GM19438 (cell line): ENCODE data around the gene LMF1.
"Not testable (repeated sequence)": the region's sequence is repeated elsewhere in the genome, so short reads cannot be mapped to it uniquely, and the experiment has no call there.

Experiments
- ATAC-seq: cut with Tn5 transposase; IDR thresholded peaks from one replicate; pipeline ENCODE4 v1.9.1; 2021; ENCODE audit warnings: low read depth; ENCODE audit not compliant: unreplicated experiment

The LMF1 gene

GRCh38 chr16:898761-899682 lies 71.8 kb downstream of the LMF1 start:
- no peak for ATAC-seq

GRCh38 chr16:898216-898615 lies 72.6 kb downstream of the LMF1 start:
- no peak for ATAC-seq

- no peak for ATAC-seq
These were observed 73.1 kb downstream of the LMF1 start for GRCh38 chr16:897701-898100.

- ATAC-seq = no peak
These were observed 73.6 kb downstream of the LMF1 start for GRCh38 chr16:897200-897543.

DNA sequence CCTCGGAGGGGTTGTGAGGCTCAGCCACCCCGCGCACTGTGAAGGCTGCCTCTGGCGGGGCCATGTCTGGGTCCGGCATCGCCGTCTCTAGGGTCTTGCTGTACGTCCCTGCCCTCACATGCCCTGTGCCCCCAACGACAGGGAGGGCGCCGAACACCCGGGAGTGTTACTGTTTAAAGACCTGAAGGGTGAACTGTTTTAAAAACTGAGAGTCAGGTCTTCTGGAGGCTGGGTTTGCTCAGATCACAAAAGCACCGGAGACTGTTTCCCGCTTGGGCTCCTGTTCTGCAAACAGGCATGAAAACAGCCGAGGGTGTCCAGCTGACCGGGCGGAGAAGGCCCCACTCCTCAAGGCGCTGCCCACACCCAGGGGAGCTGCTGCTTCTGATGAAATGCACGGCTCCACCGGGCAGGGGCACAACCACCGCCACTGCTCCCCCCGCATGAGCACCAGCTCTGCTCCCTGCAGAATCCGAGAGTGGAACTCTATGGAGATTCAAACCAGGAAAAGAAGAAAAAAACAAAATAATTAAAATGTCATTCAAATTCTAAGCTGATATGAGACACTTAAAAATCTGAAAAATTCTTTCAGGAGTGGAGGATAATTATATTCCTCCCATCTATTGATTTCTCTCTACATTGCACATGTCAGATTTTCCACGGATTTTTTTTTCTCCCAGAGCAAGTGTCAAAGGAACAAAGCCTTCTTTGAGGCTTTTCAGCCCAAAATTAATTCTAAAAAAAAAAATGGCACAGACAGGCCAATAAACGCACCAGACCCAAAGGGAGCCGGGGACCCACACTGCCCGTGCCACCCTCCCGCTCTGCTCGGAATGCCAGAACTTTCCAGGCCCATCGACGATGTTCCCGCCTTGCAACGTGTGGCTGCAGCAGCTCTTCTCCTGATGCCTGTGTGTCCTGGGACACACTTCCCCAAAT lies 74.3 kb downstream of the LMF1 start:
- no peak for ATAC-seq

DNA sequence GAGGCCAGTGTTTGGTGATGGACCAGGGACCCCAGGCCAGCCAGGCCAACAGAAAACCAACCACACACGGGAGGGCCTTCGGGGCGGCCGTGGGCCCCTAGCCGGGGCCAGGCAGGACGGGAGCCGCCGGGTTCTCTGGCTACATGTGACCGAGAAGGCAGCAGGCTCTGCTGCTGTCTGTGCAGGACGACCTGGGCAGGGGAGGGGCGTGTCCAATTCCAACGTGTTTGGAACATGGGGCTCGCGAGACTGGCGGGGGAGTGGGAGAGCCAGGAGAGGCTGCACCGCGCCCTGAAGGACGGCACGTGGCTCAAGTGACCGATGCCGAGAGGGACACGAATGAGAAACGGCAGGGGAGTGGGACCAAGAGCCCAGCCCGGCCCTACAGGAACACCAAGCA lies 75.4 kb downstream of the LMF1 start:
- no peak for ATAC-seq

GRCh38 chr16:894841-895240 lies 75.9 kb downstream of the LMF1 start:
- no peak for ATAC-seq

GRCh38 chr16:894136-894535 lies 76.6 kb downstream of the LMF1 start:
- no peak for ATAC-seq

GRCh38 chr16:893360-893759 lies 77.4 kb downstream of the LMF1 start:
- no peak for ATAC-seq

DNA sequence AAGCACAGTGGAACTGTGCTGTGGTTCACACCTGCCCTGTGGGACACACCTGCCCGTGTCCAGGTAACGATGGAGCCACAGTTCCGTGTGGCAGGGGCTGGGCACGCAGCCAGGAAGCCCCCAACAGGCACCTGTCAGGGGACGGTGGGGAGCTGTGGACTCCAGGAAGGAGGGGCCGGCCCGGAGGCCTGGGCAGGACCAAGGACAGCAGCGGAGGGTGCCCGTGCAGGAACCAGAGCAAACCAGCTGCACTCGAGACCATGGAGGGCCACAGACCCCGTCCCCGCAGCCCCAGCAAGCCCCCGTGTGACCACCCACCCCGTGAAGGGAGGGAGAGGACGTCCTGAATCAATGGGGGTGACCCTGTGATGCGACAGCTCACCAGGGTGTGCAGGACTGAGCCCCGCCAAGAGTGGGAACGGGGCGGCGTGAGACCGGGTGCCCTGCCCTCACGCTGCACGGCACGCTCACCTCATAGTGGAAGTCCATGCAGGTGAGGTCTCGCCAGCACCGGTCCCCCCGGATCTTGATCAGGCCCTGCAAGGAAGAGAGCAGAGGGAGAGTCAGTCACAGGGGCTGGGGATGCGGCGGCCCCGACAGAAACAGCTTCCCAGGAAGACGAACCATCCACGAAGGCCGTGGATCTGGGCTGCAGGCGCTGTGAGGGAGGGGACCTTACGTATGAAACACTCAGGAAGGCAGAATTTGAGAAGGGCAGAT lies 78.1 kb downstream of the LMF1 start:
- no peak for ATAC-seq

DNA sequence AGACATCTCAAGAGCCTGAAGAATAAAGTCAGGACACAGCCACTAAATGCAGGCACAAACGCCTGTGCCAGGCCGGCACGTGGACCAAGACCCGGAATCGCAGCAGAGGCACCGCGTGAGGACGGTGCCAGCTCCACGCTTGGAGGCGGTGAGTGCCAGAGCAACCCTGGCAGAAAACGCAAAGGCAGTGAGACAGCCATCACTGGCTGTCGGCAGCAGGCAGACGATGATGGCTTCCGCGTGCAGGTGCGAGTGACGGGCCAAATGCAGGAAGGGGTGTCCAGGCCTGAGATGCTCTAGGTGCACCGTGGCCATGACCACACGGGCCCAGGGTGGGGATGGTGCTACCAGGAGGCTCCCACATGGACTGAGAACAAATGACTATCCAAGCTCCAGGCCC lies 78.8 kb downstream of the LMF1 start:
- ATAC-seq = no peak

DNA sequence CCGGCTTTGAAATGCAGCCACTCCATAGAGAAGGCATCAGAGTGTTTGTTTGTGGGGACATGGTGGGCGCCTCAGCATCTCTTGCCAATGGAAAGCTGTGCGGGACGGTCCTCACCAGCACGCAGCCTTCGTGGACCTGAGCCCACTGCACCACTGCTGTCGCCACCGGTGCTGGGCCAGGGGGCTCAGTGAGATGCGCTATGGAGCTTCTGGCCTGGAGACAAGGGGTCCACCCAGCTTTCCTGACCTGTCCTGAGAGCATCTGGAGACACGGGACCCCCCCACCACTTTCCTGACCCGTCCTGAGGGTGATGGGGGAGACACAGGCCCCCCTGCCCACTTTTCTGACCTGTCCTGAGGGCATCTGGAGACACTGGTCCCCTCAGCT lies 79.4 kb downstream of the LMF1 start:
- ATAC-seq = no peak

GRCh38 chr16:890716-891352 lies 80.0 kb downstream of the LMF1 start:
- ATAC-seq = no peak

- ATAC-seq = no peak
These were observed 80.6 kb downstream of the LMF1 start for GRCh38 chr16:890217-890616.

DNA sequence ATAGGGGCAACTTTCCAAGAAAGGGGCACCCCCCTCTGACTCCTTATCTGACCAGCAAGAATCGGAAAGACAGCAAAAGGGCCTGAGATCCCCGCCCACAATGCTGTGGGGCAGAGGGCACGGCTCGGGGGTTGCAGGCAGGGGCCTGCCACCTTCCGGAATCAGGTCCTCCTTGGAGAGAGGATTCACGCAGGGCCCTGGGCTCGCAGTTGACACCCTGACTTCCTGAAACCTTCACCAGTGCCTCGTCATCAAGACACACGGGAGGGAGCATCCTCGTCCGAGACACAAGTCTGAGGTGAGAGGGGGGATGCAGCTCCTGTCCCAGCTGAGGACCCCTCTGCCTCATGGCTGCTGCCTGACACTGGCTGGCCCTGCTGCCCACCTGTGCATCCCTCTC lies 81.2 kb downstream of the LMF1 start:
- no peak for ATAC-seq

- no peak for ATAC-seq
These were observed 81.7 kb downstream of the LMF1 start for GRCh38 chr16:888901-889570.

GRCh38 chr16:888456-888855 lies 82.3 kb downstream of the LMF1 start:
- not testable (repeated sequence) for ATAC-seq

GRCh38 chr16:887846-888245 lies 82.9 kb downstream of the LMF1 start:
- no peak for ATAC-seq

DNA sequence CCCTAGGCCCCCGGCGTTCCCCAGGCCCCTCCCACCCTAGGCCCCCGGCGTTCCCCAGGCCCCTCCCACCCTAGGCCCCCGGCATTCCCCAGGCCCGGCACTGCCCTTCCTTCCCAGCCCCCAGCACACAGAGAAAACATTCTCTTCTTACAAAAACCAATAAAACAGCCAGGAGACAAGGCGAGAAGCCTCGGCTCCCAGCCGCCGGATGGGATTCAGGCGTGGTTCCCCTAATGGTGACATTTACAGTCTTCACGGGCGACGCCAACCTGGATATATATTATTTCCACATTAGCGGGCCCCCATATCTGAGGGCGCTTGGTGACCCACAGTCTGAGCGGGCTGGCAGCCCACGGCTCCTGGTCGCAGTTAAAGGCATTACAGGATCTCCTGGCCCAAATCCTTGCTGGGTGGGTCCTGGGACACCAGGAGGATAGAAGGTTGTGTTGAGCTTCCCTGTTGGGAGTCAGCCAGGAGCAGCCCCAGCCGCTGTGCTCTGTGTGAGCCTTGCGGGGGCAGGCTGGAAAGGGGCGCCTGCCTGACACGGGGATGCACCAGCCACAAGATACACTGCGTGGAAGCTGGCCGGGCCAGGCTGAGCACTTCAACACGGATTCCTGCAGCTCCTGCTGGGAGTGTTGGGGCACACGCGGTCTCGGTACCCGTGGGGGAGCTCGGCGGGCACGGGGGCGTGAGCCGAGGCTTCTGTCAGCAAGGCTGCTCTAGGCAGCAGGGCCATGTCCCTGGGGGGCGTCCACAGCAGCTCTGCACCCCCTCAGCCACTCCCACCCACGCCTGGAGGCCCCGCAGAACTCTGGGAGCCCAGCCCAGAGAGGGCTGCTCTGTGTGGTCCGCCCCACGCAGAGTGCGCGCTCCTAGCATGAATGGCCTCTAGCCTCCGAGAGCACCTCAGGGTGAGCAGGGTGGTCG lies 83.7 kb downstream of the LMF1 start:
- ATAC-seq = no peak
